ELF-1 (cell line): ENCODE data around the gene GJA5.
"Not testable (repeated sequence)": the region's sequence is repeated elsewhere in the genome, so short reads cannot be mapped to it uniquely, and the experiment has no call there.

Experiments used
- DNase-seq: peaks from one replicate; pipeline ENCODE4 v3.0.0-alpha.2; 2016; ENCODE audit warnings: low read depth, low spot score

GJA5 gene

DNA sequence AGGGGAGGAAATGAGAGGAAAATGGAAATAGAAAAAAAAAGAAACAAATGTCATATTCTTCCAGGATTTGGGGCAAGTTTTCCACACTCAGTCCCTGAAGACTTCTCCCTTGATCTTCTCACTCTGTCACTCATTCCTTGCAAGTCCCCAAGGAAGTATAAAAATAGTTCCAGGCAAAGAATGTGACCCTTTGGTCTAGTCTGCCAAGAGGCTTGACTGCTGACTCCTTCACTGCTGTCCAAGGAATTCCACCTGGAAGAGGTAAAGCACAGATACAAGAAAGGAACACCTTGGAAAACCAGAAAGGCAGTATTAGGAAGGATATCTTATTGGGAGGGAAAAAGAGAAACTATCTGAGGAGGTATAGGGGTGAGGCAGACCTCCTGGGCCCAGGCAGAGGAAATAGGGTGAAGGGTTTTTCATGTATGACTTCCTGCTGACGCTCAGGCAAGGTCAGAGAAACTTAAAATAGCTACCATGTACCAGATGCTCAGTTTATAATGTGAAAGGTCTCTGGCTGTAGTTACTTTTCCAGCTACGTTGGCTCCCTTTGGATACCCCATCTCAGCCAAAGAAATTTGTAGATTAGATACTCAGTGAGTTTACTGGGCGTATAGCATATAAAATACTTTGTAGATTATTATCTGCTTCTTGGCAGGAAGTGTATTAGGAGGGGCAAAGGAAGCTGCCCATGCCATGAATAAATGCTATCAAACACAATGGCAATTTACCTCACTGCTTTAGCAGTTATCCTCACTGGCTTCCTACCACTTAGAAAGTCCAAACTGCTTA lies 2.0 kb upstream of the GJA5 start:
- no peak for DNase-seq

DNA sequence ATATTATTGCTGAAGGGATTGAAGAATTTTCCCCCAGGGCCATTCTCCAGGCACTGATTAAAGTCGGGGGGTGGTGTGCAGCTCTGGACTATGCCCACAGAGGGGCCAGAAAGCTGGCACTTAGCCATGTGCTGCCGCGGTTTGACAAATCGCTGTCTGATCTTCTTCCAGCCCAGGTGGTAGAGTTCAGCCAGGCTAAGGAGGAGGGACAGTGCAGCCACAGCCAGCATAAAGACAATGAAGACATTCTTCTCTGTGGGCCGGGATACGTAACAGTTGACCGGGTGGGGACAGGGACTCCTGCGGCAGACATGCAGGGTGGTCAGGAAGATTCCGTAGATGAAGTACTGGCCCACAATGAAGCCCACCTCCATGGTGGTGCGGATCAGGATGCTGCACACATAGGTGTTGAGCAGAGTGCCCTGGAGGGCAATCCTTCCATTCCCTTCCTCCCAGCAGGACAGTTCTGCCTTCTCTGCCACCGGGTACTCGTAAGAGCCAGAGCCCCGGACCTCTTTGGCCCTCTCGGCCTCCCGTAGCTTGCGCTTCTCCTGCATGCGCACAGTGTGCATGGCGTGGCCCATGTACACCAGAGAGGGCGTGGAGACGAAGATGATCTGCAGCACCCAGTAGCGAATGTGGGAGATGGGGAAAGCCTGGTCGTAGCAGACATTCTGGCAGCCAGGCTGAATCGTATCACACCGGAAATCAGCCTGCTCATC lies 1.9 kb downstream of the GJA5 start:
- no peak for DNase-seq

DNA sequence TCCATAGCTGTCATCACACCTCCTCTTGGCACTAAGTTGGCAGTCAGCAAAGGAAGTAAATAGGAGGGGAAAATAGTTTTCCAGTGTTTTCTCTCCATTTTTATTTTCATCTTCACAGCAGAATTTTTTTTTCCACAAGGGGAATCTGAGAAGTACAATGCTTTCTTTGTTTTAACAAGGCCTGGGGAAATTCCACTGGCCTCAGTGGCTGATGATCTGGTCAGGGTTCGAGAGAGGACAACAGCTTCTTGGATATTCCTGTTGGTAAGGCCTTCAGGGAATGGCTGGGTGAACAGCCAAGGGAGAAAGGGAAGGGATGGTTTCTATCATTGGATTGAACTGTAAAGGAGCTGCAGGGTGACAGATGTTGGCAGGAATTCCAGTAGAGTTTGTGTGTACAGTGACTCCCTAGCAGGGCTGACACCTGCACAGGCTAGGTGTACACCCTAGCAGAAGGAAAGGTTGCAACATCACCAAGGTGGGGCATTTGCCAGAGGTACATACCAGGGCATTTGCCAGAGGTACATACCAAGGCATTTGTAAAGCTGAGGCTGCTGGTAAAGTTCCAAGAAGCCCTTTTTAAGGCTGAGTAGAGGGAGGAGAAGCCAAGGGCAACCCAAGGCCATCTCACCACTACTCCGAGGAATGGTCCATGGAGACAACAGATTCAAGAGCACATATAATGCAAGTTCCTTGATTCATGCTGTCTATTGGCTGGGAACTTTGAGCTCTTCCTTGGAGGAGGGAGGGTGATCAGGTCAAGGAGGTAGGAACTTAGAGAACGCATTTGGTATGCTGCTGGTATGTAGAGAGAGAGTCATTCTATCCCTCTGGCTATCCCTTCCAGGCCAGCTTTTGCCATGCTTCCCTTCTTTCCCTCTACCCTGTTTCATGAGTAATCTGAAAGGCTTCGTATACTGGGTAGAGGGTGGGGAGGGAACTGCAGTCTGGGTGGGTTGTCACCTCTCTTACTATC lies 3.1 kb downstream of the GJA5 start:
- DNase-seq, result no peak

DNA sequence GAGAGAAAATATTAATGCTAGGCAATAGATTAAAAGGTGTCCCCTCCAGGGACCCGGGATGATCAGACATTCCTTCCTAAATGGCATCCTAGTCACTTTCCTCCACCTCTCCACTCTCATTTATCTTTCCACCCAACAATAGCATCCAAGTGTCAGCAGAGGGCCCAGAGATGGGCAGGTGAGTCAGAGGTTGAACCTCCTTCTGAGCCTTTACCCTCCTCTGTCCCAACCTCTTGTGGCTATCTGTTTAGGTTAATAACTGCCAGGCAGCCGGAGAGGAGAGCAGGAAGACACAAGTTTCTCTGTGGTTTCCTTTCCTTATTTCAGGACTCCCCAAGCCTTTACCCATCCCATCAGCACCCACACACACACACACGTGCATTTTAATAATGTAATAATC lies 4.1 kb downstream of the GJA5 start:
- DNase-seq, result no peak

DNA sequence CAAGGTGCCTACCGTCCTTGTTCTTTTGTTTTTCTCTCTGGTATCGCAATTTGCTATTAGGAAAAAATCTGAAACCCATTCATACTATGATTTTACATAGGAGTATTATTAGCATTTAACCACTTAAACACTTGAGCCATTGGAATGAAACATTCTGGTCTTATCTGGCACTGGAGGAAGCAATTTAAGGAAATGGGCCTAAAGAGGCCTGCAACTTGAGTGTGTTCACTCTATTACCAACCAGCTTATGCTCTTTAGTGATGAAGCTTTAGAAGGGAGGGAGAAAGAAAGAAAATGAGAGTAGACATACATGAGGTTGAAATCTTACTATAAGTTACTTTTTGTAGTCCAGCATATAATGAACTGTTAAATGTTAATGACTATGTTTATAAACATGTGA lies 5.7 kb downstream of the GJA5 start:
- no peak for DNase-seq

DNA sequence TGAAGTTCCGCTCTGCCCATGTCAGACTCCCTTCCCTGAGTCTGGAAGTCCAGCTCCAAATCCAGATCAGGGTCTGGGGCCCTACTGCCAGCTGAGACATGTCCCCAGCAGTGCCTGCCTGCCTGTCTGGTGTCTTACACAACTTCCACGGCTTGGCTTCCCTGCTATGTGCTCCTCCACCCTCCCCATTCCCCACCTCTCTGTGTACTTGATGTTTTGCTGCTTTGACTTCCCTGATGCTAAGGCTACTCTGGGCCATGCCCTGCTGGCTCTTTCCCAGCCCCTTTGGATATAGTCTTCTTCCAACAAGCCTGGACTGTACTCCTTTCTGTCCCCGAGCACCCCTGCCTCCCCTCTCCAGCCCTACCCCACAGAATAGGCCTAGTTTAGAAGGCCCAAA lies 7.3 kb downstream of the GJA5 start:
- DNase-seq, result no peak

DNA sequence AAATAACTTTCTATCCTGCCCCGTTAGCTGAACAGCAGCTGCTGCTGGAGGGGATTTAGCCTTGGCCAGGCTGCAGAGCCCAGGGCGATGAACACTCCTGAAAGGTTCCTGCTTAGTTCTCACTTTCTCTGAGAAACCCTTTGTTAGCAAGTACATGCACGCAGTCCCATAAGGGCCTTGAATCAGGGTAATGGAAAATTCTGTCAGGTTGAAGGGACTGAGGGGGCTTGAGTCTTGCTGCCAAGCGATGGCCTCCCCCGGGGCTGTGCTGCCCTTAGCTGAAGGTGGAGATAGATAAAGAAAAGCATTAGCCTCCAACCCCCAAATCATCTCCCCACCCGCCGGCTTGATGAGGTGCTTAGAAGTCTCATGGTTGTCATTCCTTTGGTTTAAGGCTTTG lies 7.9 kb downstream of the GJA5 start:
- no peak for DNase-seq

DNA sequence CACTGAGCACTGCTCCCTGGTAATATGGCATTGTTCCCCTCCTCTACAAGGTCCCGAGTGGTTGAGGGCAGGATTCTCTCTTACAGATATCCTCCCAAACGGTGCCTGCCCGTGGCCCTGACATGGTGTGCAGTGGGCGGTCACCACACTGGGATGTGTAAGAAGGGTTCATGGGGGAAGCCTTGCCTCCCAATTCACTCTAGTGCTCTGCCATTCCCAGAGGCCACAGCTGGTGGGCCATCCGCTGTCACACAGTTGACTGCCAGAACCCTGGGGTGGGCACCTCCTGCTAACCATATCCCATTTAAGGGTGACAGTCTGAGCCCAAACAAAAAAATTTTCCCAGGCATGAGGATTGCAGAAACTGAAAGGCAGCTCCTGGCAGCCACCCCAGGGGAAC lies 9.1 kb downstream of the GJA5 start:
- no peak for DNase-seq

DNA sequence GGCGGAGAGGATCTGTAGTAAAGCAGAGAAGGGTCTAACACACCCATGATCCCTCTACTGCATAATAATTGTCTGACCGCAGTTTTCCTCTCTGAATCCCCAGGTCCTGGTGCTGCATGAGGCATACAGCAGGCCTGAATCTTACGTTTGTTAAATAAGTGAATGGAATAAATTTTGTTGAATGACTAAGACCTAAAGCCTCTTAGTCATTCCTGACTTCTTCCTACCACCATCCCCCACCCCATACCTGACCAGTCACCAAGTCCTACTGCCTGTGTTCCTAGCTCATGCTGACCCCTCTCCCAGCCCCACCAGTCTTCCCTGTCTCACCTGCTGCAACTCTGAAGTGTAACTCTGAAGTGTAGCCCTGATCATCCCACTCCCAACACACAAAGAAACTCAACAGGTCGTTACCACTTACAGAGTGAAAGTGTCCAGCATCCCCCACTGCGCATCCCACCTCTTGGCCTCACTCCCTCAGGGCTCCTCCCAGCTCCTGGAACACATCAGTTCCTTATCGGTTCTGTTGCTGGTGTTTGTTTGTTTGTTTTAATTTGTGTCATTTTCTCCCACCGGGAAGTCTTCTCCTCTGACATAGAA lies 9.7 kb downstream of the GJA5 start:
- no peak for DNase-seq

DNA sequence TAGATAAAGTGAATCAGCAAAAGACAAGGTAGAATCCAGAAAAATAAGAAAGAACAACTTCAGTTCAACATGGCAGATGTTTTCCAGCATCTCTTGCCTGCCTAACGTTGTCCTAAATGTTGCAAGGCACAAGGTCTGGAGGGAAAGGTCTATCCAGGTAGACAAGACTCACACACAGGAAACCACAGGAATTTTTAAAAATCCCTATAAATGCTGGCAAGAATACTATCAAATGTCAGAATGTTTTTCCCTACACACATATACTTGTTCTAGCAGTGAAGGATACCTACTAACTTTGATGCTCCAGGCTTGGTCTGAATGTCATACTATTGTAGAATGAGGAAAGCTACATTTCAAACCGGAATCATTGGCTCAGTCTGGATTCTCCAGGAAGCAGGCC lies 10.6 kb downstream of the GJA5 start:
- DNase-seq, result no peak

DNA sequence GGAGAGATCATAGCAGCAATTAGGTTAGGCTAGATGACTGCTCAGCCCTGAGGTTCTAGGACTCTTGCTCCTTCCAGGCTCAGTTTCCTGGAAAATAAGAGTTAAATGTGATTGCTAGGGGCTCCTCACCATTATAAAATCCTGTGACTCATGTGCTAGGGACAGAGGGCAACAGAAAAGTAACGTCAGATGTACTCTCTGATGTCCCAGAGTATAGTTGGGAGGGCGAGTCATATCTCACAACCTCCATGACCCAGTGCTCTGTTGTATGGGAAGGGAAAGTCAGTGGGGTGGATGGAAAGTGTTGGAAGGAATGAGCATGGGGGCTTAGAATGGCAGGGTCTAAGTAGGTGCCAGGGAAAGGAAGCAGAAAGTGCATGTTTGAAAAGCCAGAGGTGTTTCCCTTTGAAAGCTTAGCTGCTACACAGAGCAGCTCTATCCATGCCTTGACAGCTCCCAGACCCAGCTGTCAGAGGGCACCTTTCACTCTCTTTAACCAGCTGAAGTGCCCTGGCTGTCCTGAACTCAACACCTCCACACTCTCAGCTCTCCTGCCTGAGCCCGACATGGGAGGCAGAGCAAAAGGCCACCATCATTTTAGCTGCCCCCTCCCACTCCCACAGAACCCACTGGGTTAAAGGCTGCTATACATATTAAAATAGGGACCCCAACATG lies 11.6 kb downstream of the GJA5 start:
- DNase-seq, result no peak

DNA sequence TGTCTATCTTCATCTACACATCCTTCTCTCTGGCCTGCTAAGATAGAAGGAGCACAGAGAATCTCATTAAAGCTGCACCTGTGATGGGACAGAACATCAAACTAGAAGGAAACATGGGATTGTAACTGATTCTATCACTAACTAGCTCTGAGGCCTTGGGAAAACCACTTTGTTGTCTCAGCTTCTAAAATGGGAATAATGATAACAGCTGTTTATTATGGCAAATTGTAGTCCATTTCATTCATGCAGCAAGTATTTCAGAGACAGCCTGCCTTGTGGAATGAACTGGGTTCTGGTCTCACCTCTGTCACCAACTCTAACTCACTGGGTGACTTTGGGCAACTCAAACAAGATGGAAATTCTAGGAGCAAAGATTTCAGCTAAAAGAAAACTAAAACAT lies 12.4 kb downstream of the GJA5 start:
- DNase-seq, result no peak

DNA sequence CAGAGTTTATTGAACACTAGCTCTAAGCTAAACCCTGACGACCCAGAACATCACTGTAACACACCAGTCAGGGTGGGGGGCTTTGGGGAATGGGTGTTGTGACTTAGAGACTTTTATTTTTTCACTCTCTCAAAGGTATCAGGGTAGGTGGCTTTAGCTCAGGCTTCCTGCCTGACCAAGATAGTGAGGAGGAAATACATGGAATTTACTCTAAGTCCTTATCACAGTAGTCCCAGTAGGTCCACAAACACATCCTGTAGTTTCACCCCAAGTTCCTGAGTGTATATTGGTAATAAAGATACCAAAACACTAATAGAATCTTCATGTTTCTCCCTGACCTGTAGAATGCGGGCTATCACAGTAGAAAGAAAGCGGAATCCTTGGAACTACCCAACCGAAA lies 15.1 kb downstream of the GJA5 start:
- no peak for DNase-seq

DNA sequence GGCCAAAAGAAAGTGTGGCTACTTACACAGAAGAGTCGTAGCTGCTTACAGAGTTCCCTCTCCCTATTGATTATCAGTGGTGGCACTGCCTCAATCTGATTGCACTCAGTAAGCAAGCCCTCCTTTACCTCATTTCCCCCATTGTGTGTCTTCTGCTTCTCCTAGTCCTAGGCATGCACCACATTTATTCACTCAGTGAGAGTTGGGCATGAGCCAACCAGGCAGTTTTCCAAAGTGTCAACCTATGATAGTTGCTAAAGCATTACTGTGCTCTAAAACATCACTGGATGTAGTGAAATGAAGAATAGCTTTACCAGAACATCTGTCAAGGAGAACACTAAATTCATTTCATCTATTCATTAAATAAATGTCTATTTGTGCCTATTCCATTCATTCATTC lies 19.3 kb downstream of the GJA5 start:
- DNase-seq, result no peak

DNA sequence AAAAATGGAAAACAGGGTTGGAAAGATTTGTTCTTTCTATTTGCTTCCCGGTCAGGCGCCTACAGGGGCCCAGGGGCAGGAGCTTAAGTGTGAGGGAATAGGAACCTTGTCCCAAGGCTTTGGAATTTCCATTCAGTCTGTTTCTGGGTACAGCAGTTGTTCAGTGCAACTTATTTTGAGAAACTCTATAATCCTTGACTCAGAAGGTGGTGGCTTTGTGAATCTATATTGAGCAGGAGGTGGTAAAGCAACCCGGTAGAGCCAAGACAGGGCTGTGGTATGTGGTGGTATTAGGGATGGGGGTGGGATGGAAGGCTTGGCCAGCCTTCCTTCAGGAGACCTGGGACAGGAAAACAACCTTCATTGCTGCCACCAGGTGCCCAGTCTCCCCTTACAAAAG lies 20.0 kb downstream of the GJA5 start:
- no peak for DNase-seq

DNA sequence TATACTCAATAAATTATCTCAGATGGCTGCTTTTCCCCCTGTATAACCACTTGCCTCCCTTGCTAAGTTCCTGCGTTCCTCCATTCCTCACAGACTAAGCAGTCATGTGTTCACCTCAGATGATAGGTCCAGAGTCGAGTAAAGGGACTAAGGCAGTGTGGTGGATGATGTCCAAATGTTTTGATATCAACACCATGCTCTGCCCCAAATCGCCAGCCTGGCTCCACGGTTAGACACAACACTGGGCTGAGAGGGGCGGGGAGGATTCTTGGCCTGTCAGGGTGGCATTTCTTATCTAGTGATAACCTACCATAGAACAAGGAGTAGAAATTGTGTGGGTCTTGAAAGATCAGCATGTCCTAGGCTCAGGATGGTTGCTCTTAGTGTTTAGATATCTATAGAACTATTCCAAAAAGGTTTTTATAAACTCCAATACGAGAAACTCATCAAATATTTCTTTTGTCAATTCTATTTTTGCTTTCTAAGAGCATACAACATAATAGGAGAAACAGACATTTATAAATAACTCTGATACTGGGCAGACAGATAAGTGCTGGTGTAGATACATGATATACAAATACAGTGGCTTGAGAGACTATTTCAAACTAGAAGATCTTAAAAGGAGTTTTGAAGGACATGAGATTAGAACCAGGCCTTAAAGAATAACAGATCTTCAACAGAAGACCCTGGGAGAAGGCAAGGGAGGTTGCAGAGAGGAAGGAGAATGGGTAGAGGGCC lies 21.5 kb downstream of the GJA5 start:
- no peak for DNase-seq

DNA sequence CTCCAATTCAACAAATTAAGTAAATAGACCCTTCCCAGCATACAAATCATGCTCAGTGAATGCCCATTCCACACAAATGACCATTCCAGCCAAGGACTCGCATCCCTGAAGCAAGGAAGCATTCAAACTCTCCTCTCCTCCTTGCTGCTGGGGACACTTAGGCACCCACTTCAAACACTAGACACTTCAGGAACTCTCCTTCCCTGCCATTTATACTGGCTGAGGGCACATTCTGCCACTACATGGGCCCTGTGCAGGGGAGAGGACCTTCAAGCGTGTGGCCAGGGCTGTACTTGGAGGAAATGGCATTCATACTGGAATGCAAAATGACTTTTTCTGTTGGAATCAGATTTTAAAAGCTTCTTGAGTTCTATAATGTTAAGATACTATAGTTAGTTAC lies 22.3 kb downstream of the GJA5 start:
- no peak for DNase-seq

DNA sequence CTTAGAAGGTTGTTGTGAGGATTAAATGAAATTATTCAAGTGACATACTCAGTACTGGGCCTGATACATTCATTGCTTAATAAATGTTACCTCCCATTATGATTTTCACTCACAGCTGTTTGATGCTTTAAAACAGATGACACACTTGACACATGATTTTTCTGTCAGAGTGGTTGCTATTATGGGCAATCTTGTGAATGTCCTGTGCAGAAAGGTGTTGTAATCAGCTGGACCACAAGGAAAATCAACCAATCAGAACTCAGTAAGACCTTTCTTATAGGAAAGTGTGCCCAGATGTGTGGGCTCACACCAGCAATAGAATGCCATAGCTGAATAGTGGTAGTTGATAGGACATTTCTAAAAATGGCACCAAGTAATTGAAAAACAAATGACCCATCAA lies 23.5 kb downstream of the GJA5 start:
- no peak for DNase-seq

DNA sequence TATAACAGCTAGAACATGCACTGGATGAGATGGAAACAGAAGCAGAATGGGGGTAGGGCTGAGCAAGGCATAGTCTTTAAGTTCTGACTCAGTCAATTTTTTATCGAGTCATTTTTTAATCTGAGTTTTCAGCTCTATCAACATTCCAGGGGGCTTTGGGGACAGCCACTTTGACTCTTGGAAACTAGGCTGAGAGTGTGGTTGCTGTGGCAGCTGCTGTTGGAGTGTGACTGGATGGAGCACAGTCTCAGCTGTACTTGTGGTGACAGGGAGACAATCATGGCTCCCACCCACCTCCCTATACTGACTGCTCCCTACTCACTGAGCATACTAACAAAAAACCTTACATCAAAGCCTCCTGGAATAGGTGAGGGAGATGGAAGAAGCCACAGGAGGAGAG lies 25.0 kb downstream of the GJA5 start:
- no peak for DNase-seq

DNA sequence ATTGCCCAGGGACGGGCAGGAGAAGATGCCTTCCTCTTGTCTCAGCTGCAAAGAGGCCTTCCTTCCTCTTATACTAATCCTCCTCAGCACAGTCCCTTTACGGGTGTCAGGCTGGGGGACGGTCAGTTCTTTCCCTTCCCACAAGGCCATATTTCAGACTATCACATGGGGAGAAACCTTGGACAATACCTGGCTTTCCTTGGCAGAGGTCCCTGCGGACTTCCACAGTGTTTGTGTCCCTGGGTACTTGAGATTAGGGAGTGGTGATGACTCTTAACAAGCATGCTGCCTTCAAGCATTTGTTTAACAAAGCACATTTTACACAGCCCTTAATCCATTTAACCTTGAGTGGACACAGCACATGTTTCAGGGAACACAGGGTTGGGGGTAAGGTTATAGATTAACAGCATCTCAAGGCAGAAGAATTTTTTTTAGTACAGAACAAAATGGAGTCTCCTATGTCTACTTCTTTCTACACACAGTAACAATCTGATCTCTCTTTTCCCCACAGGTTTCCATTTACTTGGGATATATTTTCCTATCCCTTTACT lies 26.0 kb downstream of the GJA5 start:
- DNase-seq, result not testable (repeated sequence)
